GM19452 (cell line): ENCODE data around the gene FBXO48.
"Not testable (repeated sequence)": the region's sequence is repeated elsewhere in the genome, so short reads cannot be mapped to it uniquely, and the experiment has no call there.

Experiments used
- ATAC-seq: cut with Tn5 transposase; IDR thresholded peaks from one replicate; pipeline ENCODE4 v1.9.1; 2021; ENCODE audit not compliant: unreplicated experiment

The FBXO48 gene

GRCh38 chr2:68472796-68473414, 5.8 kb upstream of the FBXO48 start:
- ATAC-seq = no peak

- no peak for ATAC-seq
Observed at GRCh38 chr2:68471385-68471784, 4.3 kb upstream of the FBXO48 start.

GRCh38 chr2:68469935-68470334, 2.8 kb upstream of the FBXO48 start:
- no peak for ATAC-seq

GRCh38 chr2:68468801-68469200, 1.7 kb upstream of the FBXO48 start:
- ATAC-seq = no peak

GRCh38 chr2:68466778-68467076, 367 bp downstream of the FBXO48 start:
- peak; percentile 30 for ATAC-seq

- ATAC-seq = no peak
Observed at GRCh38 chr2:68466361-68466777, 725 bp downstream of the FBXO48 start.

GRCh38 chr2:68465081-68465916, 1.8 kb downstream of the FBXO48 start:
- ATAC-seq = no peak

- no peak for ATAC-seq
Observed at GRCh38 chr2:68464651-68465050, 2.4 kb downstream of the FBXO48 start.

GRCh38 chr2:68463287-68463877, 3.7 kb downstream of the FBXO48 start:
- no peak for ATAC-seq

- no peak for ATAC-seq
Observed at GRCh38 chr2:68458981-68459380, 8.1 kb downstream of the FBXO48 start.

- ATAC-seq = no peak
Observed at GRCh38 chr2:68456198-68456597, 10.9 kb downstream of the FBXO48 start.

GRCh38 chr2:68454719-68455118, 12.4 kb downstream of the FBXO48 start:
- ATAC-seq = no peak

GRCh38 chr2:68453761-68454360, 13.2 kb downstream of the FBXO48 start:
- ATAC-seq = no peak

GRCh38 chr2:68452158-68452900, 14.8 kb downstream of the FBXO48 start:
- no peak for ATAC-seq

GRCh38 chr2:68448671-68449653, 18.1 kb downstream of the FBXO48 start:
- ATAC-seq = no peak

- no peak for ATAC-seq
Observed at GRCh38 chr2:68447118-68447517, 20.0 kb downstream of the FBXO48 start.

GRCh38 chr2:68446425-68446824, 20.7 kb downstream of the FBXO48 start:
- not testable (repeated sequence) for ATAC-seq

- no peak for ATAC-seq
Observed at GRCh38 chr2:68441994-68442322, 25.1 kb downstream of the FBXO48 start.

- peak; percentile 99 for ATAC-seq
Observed at GRCh38 chr2:68441179-68441993, 25.7 kb downstream of the FBXO48 start.
